Measurements from ENCODE around the gene KIF26A. TPM values are rescaled to one million over a fixed set of nuclear protein-coding genes. Genes with fewer than 3 reads are reported as not detected.

The KIF26A gene
- total and polyA plus RNA-seq, 2 of the 13 experiments (the other 11 are each of a cell fraction or from before 2014, with no cell fraction given) = not detected

DNA sequence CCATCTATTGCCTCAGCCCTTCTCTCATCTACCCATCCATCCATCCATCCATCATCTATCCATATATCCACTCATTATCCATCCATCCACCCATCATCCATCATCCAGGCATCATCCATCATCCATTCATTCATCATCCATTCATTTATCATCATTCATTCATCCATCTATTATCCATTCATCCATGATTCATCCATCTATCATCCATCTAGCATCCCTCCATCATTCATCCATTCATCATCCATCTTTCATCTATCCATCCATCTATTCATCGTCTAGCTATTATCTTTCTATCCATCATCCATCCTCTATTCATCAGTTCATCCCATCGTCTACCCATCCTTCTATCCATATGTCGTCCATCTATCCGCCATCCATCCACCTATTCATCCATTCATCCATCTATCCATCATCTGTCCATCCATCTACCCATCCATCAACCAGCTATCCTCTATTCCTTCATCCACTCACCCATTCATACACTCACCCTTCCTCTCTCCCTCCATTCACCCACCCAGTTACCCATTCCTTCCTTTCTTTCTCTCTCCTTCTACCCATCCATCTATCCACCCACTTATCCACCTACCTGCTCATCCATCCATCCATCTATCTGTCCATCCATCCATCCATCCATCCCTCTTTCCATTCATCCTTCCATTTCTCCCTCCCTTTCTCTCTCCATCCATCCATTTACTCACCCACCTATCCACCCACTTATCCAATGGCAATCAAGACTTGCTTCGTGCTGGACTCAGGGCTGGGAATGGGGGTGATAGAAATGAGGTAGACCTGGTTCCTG lies 59.3 kb downstream of the KIF26A start:
- H3K27me3 ChIP-seq (ENCODE audit: control insufficient read depth in 1 of 2, insufficient read depth in 2 of 2, low read length in 2 of 2) = peaks cover 6 to 16% of the 10 kb centered on the region in 2 experiments; a peak in 4 of 5 replicates

DNA sequence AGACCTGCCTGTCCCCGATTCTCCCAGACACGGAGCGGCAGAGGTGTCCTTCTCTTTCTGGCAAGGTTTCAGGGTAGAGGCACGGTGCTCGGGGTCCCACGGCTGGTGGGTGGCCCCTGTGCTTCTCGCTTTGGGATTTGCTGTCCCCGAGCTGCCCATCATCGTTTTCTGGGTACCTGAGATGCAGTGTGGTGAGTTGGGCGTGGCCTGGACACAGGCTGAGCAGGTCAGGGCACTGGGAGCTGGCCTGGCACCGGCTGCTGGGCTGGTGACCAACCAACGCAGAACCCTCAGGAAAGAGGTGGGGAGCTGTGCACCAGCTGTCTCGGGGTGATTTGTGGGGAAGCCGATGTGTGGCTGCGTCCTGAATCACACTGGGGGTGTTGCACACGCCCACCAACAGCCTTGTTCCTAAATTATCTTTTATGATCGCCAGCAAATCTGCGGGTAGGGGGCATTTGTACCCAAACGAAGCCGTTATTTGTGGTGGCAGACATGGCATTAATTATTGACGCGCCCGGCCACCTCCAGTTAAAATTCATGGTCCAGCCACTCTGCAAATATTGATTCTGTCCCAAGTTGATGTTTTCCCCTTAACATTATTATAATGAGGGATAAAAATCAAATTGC lies 61.0 kb downstream of the KIF26A start:
- Histone ChIP-seq H4K20me1 (ENCODE audit: insufficient read depth, low read length) (no peaks in the 10 kb centered on the region), H3K36me3 (replicated peaks in 1 of 2; ENCODE audit: control insufficient read depth in 1 of 2, insufficient read depth in 2 of 2, low read length in 2 of 2) (no peaks in the 10 kb centered on the region), H3K9me3 (ENCODE audit: low read length) (no peaks in the 10 kb centered on the region), H3K9ac (ENCODE audit: insufficient read depth, low read depth, low read length) (no peak overlapping the region), H3K4me2 (ENCODE audit: low read depth, low read length) (no peak overlapping the region), H3K4me1 (ENCODE audit: insufficient read depth, low read length) (no peaks in the 10 kb centered on the region), H3K27ac (ENCODE audit: extremely low read length, insufficient read depth, low read length) (no peak overlapping the region), H3K79me2 (ENCODE audit: insufficient read depth, low read length) (no peaks in the 10 kb centered on the region), H2AFZ (ENCODE audit: low read length) (no peak overlapping the region), H3K4me3 (replicated peaks in 1 of 3; ENCODE audit: insufficient read depth in 1 of 3, low read depth in 2 of 3, low read length in 3 of 3) (no peak overlapping the region), H3K27me3 (ENCODE audit: control insufficient read depth in 1 of 2, insufficient read depth in 2 of 2, low read length in 2 of 2) (peaks cover 6 to 16% of the 10 kb centered on the region in 2 experiments; a peak in 4 of 5 replicates)
- BruUV-seq (replicated peaks) = no TSS peak
- in situ Hi-C loops (cut with HindIII; ENCODE audit: extremely low pct_ligation_motif_present, low pct_unique_long_range_greater_than_20kb) (no loop called here), intact Hi-C loops (cut with micrococcal nuclease; ENCODE audit: unreplicated experiment) (no loop called here)
- ChIA-PET CTCF (ENCODE audit: low intra/inter-chr PET ratio, low total read pairs) (no interaction called here), POLR2A (no interaction called here)
- FAIRE-seq (no peak), DNase-seq (ENCODE audit: low spot score) (no peak), ATAC-seq (no peak)
- WGBS (ENCODE audit: low lambda C conversion rate) = 31% methylated on average over 13 of the region's 23 CpGs
- TF ChIP-seq TAF1 (CRISPR knock-in tag; IDR thresholded peaks at IDR 0.05) = no peak

More for the DNA sequence above, 59.3 kb downstream of the KIF26A start:
- Histone ChIP-seq H3K4me1 (ENCODE audit: insufficient read depth, low read length) (no peaks in the 10 kb centered on the region), H3K9me3 (ENCODE audit: low read length) (no peaks in the 10 kb centered on the region), H2AFZ (ENCODE audit: low read length) (no peak overlapping the region), H3K36me3 (replicated peaks in 1 of 2; ENCODE audit: control insufficient read depth in 1 of 2, insufficient read depth in 2 of 2, low read length in 2 of 2) (no peaks in the 10 kb centered on the region), H3K79me2 (ENCODE audit: insufficient read depth, low read length) (no peaks in the 10 kb centered on the region), H3K9ac (ENCODE audit: insufficient read depth, low read depth, low read length) (no peak overlapping the region), H3K4me2 (ENCODE audit: low read depth, low read length) (no peak overlapping the region), H3K27ac (ENCODE audit: extremely low read length, insufficient read depth, low read length) (no peak overlapping the region), H4K20me1 (ENCODE audit: insufficient read depth, low read length) (no peaks in the 10 kb centered on the region), H3K4me3 (replicated peaks in 1 of 3; ENCODE audit: insufficient read depth in 1 of 3, low read depth in 2 of 3, low read length in 3 of 3) (no peak overlapping the region)
- ChIA-PET POLR2A (no interaction called here), CTCF (ENCODE audit: low intra/inter-chr PET ratio, low total read pairs) (no interaction called here)
- TF ChIP-seq ZNF382 (CRISPR knock-in tag; IDR thresholded peaks at IDR 0.05; ENCODE audit: borderline replicate concordance) = no peak
- 0 out of 2 replicates have a peak, but pooled peaks have one; percentile 5 for TF ChIP-seq LCORL (IDR thresholded peaks at IDR 0.05)
- no peak for TF ChIP-seq LCORL (CRISPR knock-in tag; IDR thresholded peaks at IDR 0.05)
- no peak for TF ChIP-seq ZNF12 (CRISPR knock-in tag; IDR thresholded peaks at IDR 0.05)
- no peak for TF ChIP-seq CHCHD3 (CRISPR knock-in tag; IDR thresholded peaks at IDR 0.05)
- ATAC-seq = no peak
- no peak for FAIRE-seq
- 2% methylated on average over 5 of the region's 5 CpGs for WGBS (ENCODE audit: low lambda C conversion rate)
- in situ Hi-C loops (cut with HindIII; ENCODE audit: extremely low pct_ligation_motif_present, low pct_unique_long_range_greater_than_20kb) (no loop called here), intact Hi-C loops (cut with micrococcal nuclease; ENCODE audit: unreplicated experiment) (no loop called here)
- no TSS peak for BruUV-seq (replicated peaks)
- DNase-seq (ENCODE audit: low spot score) = no peak

All from HepG2 (cell line).